ENCODE data around the gene BPGM.

The BPGM gene

DNA sequence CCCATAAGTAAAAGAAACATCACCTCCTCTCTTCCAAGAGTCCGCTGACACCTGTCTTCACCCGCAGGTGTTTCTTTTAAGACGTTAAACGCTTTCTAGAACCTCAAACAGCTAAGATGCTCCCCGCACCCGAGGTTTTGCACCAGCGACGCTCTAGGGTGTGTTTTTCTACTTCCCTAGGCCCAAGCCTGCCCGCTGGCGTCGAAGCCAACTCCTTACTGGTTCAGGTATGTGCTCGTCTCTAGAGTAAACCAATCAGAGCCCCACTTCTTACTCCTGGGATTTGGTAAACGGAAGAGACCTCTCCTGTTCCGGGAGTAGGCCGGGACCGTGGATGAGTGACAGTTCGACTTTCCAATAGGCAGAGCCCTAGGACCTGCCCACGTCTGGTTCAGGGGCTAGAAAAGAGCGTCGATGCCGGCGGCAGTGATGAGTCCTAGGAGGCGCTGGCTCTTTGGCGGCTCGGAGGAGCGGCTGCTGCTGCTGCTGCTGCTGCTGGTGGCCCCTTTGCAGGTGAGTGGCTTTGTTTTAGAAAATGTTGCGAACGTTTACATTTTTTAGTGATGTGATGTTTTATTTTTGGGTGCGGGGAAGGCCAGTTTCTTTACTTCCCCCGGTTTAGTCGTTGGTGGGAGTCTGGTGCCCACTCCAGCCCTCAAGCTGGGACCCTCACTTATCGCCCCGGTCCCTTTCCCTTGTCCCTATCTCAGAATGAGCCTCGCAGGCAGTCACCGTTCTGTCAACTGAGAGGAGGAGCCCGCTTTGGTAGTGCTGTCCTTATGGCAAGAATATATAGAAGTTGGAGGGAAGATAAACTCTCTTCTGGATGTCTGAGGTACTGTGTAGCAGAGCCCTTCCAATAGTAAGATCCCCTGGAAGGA lies at the start of gene BPGM:
Gene BPGM, plus strand, starts transcription at position 429 of the 881 bp plus-strand sequence. CDS start 14,655 bp downstream, outside the sequence.
- in situ Hi-C loops (cut with HindIII; ENCODE audit: low sequenced_read_pairs), result loop anchor here (25.0 kb wide), 1 partner anchor 316 kb away; no protein-coding TSS in a partner anchor

DNA sequence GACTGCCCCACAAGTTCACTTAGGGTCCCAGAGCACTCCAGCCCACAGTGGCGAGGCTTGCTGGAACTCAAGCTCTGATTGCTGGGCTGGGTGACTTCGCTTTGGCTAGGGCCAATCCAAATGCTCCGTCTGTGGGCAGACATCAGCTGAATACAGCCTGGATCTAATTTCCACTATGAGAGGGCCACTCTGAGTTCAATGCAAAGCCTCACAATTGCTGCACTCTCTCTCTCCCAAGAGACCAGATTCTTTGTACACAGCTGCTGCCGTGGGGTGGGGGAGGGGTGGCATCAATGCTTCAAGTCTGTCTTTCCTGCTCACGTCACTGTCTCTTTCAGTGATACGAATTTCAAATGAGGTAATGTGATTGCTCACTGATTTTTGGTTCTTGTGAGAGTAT lies 47.3 kb upstream of the BPGM start:
- in situ Hi-C loops (cut with HindIII; ENCODE audit: low sequenced_read_pairs), result no loop called here

DNA sequence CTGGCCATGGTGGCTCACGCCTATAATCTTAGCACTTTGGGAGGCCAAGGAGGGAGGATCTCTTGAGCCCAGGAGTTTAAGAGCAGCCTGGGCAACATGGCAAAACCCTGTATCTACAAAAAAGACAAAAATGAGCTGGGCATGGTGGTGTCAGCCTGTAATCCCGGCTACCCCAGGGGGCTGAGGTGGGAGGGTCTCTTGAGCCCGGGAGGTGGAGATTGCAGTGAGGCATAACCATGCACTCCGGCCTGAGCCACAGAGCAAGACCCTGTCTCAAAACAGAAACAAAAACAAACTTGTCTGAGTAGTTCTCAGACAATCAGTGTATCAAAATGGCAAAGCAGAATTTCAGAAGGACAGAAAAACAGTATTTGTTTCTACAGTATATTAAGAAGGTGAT lies 45.2 kb upstream of the BPGM start:
- in situ Hi-C loops (cut with HindIII; ENCODE audit: low sequenced_read_pairs), result no loop called here

GRCh38 chr7:134602881-134603451 lies 43.7 kb upstream of the BPGM start:
- in situ Hi-C loops (cut with HindIII; ENCODE audit: low sequenced_read_pairs), result no loop called here

DNA sequence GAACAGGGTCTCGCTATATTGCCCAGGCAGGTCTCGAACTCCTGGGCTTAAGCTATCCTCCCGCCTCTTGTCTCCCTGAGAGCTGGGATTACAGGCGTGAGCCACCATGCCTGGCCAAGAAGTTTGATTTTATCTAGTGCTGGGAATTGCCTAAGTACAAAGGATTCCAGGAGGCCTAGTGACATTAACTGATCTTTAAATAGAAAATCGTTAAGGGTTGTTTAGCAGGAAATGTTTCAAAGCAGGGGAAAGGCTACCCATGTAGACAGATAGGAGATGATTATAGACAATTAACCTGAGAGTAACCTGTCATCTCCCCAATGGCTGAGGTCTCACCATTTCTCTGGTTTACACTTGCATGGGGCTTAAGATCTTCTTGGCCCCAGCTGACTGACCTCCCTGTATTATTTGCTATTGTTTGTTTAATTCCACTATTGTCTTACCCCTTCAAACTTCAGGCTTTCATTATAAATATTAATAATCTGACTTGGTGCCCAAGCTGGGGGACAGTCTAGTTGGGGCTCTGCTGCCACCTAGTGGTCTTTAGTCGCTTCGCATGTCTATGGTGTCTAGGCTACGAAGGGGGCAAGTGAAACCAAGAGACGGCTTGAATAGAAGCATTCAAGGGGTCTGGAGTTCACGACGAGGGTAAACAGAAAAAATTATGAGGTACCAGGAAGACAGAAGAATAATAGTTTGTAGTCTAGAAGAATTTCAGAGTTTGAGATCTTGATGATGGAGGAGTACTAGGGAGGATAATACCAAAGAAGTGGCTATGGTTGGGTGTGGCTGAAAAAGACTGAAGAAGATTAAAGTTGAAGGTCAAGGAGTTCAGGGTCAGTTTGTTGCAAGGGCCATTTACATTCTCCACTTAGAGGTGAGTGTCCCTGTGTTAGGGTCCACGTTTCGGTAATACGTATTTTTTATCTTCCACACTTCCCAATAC lies 40.4 kb upstream of the BPGM start:
- in situ Hi-C loops (cut with HindIII; ENCODE audit: low sequenced_read_pairs), result no loop called here

DNA sequence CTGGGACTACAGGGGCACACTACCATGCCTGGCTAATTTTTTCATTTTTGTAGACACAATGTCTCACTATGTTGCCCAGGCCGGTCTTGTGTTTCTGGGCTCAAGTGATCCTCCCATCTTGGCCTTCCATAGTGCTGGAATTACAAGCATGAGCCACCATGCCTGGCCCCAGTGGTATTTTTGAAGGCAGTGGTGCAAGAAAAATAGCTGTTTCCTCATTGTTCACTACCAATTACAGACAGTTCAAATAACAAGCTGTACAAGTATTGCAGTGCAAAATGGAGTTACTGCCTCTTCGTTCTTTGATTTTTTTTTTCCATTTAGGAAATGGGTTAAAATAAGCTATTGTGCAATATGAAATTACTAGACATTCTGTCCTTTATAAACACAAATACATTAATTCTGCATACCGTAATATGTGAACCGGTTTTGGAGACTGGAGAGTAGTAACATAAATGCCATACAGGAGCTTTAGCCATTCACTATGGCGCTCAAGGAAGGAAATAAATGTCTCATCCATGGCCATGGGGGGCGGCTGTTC lies 35.0 kb upstream of the BPGM start:
- in situ Hi-C loops (cut with HindIII; ENCODE audit: low sequenced_read_pairs), result no loop called here

GRCh38 chr7:134612197-134612596 lies 34.5 kb upstream of the BPGM start:
- in situ Hi-C loops (cut with HindIII; ENCODE audit: low sequenced_read_pairs), result no loop called here

- in situ Hi-C loops (cut with HindIII; ENCODE audit: low sequenced_read_pairs), result no loop called here
Measured at GRCh38 chr7:134613623-134614347, 32.9 kb upstream of the BPGM start.

GRCh38 chr7:134616611-134617010 lies 30.0 kb upstream of the BPGM start:
- in situ Hi-C loops (cut with HindIII; ENCODE audit: low sequenced_read_pairs), result no loop called here

DNA sequence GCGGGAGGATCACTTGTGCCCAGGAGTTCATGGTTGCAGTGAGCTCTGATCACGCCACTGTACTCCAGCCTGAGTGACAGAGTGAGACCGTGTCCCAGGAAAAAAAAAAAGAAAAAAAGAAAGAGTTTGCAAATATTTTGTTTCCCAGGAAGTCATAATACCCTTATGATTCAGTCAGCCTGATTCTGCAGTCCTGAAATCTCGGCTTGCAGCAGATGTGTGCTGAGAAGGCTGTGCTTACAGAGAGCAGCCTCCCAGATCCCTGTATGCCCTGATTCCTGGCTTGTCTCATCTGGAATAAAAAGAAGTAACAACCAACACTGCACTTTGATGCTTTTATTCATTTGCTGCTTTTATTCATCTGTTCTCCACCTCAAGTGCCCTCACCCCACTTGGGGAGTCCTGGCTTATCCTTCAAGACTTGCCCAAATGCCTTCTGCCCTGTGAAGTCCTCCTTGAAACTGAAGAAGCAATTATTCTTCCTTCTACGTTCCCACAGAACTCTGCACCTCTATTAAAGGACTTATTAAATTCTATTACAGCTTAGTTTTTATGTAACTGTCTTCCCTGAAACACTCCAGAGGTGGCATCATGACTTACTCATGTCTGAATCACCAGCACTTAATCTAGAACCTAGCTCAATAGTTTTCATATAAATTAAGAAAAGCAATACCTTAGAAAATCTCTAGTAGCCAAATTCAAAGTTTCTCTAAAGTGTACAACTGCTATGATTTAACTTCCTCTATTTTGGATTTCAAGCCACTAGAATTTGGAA lies 27.7 kb upstream of the BPGM start:
- in situ Hi-C loops (cut with HindIII; ENCODE audit: low sequenced_read_pairs), result no loop called here

DNA sequence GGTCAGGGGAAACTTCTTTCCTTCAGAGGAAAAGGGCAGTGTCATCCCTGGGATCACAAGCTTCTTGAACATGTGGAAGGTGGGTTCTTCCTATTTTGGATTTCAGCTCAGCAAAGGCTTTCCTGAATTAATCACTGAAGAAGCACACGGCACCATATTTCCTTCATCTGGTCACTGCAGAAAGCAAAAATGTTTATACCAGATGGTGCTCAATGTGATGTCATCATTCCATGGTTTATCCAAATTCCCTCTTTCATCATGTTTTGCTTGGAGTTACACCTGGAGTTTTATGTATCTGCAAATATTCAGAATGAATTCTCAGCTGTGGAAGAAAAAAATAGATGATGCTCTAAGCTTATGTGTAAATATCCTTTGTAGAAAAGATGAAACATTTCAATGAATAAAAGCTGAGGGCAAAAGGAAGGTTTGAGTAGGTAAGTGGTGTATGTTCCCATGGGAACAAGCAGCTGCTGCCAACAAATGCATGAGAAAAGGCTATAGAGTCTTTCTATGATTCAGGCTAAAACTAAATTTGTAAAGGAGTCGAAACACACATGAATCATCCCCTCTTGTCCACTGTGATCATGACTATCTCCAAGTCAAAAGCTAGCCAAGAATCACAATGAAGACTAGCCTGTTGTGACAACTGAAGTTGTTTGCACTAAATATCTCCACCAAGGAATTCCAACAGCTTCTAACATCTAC lies 26.9 kb upstream of the BPGM start:
- in situ Hi-C loops (cut with HindIII; ENCODE audit: low sequenced_read_pairs), result no loop called here

DNA sequence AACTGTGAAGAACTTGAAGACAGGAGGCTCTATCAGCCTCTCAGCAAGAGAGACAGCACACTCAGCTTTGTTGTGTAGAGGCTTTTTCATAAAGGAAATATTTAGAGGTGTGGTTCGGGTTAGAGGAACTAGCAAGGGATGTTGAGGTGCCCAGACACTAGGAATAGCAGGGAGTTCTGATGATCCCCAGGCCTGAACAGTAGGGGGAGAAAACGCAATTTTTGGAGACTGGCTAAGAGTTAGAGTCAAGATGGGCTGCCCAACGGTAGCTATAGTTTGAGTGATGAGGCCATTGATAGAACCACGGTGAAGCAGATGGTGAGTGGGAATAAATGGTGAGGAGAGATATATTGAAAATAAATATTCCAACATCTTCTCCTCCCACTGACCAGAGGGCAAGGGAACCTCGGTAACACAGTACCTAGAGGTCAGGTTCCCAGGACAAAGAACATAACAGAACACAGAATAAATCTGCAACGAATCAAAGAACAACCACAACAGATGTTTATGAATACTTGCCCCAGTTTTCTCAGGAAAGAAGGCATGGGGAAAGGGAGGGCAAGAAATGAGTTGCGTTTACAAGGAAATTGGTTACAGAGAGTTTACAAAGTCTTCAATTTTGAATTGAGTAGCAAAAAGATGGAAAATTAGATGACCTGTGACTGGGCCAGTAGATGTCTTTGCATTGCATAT lies 24.2 kb upstream of the BPGM start:
- in situ Hi-C loops (cut with HindIII; ENCODE audit: low sequenced_read_pairs), result no loop called here

DNA sequence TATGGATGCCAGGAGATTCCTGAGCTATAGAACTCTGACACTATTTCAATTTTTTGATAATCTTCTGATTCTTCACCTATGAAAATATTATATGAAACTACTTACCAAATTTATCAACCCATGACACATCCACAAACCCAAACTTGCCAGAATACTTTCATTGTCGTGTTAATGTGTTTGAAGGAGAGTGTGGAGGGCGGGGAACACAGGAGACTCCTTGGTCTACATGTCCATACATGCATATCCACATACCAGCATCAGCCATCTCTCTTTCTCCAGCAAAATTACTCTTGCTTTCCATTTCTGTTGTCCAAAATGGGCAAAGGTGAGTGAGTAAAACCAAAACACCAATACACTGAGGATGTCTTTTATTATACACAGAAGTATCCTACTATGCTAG lies 23.5 kb upstream of the BPGM start:
- in situ Hi-C loops (cut with HindIII; ENCODE audit: low sequenced_read_pairs), result no loop called here

DNA sequence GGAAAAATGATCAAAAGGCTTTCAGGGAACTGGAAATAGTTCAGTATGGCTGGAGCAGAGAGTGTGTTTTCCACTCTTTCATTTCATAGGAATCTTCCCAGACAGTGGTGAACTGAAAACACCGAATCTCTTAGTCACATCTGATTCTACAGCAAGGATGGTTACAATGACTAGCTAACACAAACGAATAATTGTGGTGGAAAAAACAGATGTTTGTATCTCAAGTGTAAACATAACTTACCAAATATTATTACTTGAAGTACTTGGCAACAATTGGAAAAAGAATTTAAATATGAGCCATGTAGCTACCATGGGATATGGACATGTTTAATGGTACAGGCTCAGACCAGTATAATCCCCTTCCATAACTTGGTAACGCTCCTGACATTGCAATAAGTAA lies 21.1 kb upstream of the BPGM start:
- in situ Hi-C loops (cut with HindIII; ENCODE audit: low sequenced_read_pairs), result loop anchor here (25.0 kb wide), 1 partner anchor 337 kb away; no protein-coding TSS in a partner anchor

- in situ Hi-C loops (cut with HindIII; ENCODE audit: low sequenced_read_pairs), result loop anchor here (25.0 kb wide), 1 partner anchor 335 kb away; no protein-coding TSS in a partner anchor
Measured at GRCh38 chr7:134627109-134627774, 19.4 kb upstream of the BPGM start.

DNA sequence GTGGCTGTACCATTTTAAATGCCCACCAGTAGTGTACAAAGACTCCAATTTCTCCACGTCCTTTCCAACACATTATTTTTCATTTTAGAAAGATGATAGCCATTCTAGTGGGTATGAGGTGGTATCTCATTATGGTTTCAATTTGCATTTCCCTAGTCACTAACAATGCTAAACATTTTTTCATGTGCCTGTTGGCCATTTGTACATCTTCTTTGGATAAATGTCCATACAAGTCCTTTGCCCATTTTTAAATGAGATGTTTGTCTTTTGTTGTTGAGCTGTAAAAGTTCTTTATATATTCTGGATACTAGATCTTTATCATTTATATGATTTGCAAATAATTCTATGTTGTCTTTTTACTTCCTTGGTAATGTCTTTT lies 18.9 kb upstream of the BPGM start:
- in situ Hi-C loops (cut with HindIII; ENCODE audit: low sequenced_read_pairs), result loop anchor here (25.0 kb wide), 1 partner anchor 335 kb away; no protein-coding TSS in a partner anchor

DNA sequence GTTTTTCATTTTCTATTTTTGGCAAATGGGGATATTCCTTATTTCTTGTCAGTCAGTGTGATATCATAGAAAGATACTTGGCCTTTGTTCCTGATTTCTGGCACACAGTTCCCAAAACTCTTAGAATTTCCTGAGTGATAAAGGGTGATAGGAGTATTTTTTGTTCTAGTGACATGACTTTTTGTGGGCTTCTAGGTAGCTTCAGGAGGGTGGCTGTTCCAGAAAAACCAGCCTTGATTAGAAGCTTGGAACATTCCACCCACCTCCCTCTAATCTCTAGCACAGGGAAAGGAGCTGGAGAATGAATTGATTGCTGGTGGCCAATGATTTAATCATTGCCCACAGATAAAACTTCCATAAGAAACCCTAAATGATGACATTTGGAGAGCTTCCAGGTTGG lies 17.2 kb upstream of the BPGM start:
- in situ Hi-C loops (cut with HindIII; ENCODE audit: low sequenced_read_pairs), result loop anchor here (25.0 kb wide), 1 partner anchor 333 kb away; no protein-coding TSS in a partner anchor
